ENCODE data around the gene S100A12. TPM values are rescaled to one million over a fixed set of nuclear protein-coding genes. Genes with fewer than 3 reads are reported as not detected.

S100A12 gene
- total RNA-seq, 1 experiment from 2014 or later: not detected

DNA sequence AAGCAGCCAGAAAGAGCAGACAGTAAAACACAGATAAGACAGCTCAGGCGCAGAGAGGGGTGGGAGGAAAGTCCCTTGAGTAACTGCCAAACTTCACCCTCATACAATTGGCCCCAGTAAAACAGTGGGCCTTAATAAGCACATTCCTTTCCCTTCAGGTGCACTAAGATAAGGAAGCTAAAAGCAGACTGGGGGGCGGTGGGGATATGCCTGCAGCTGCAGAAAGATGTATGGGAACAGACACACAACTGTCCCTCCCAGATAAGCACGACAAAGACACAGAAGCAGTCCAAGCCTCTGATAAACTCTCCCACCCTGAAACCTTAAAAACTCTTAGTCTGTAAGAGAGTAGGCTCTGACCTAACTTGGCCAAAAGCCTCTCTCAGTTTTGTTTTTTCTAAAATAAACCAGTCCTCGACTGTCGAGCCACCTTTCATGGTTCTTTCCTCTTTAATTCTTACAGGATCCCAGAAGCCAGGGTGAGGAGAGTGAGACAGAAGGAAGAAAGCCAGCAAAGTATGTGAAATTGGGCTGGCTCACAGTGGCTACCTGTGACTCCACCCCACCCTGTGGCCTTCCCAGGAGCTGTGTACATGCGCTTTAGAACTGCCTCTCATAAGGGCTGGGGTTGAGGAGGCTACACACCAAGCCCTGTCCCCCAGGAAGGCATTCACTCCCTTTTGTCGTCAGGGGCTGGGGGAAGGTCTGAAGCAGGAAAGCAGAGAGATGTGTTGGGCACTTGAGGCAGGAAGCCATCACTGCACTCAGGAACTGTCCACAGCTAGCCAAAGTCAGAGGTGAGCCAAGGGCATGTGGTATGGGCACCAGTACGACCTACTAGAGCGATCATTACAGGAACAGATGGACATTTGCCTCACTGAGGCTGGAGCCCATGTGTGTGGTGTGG lies 31.4 kb downstream of the S100A12 start:
- no peak overlapping the region for H3K9ac ChIP-seq (ENCODE audit: extremely low read depth, insufficient read length, low read length)
- no peaks in the 10 kb centered on the region; a peak in 1 of 7 replicates for H3K36me3 Mint-ChIP-seq (ENCODE audit: insufficient read depth in 1 of 3, low read depth in 3 of 3)
- no peaks in the 10 kb centered on the region for H3K79me2 ChIP-seq (ENCODE audit: insufficient read depth, low read length)
- no peak overlapping the region for H3T11ph ChIP-seq (ENCODE audit: low read length)
- H3K4me3 Mint-ChIP-seq: no peak overlapping the region
- H3K23ac ChIP-seq (ENCODE audit: insufficient read length, low read depth, low read length): no peak overlapping the region
- H3K56ac ChIP-seq (ENCODE audit: insufficient read length, low read depth, low read length): no peak overlapping the region
- H4K20me1 ChIP-seq (ENCODE audit: control insufficient read depth, insufficient read depth, insufficient read length): no peaks in the 10 kb centered on the region
- H2AK5ac ChIP-seq (ENCODE audit: insufficient read length, low read length): no peak overlapping the region
- no peak overlapping the region for H2BK5ac ChIP-seq (ENCODE audit: insufficient read length, low read length)
- no peaks in the 10 kb centered on the region for H3K27me3 ChIP-seq (ENCODE audit: insufficient read depth, low read length)
- WGBS (ENCODE audit: extremely low coverage, insufficient read length, low lambda C conversion rate): no CpG with 5 or more reads among the region's 9 CpGs
- no peak overlapping the region for H3K4me2 ChIP-seq (ENCODE audit: insufficient read depth, insufficient read length, low read length)
- no peak overlapping the region for H3K4ac ChIP-seq (ENCODE audit: low read depth, low read length)
- no peaks in the 10 kb centered on the region for H3K4me1 ChIP-seq (ENCODE audit: insufficient read depth, low read length)
- H3K27ac Mint-ChIP-seq: no peak overlapping the region; a peak in 1 of 7 replicates
- H3K79me1 ChIP-seq (ENCODE audit: insufficient read depth, low read depth, low read length, poor library complexity, severe bottlenecking): no peaks in the 10 kb centered on the region
- H2BK20ac ChIP-seq (ENCODE audit: low read depth, low read length, poor library complexity, severe bottlenecking): no peak overlapping the region
- H3K4me1 Mint-ChIP-seq: peaks cover 0 to 5% of the 10 kb centered on the region in 2 experiments; a peak in 2 of 4 replicates
- no peak overlapping the region for H3K27ac ChIP-seq (ENCODE audit: insufficient read length, low read depth, low read length)
- TF ChIP-seq CTCF (conservative IDR thresholded peaks at IDR 0.05): no peak
- H2BK15ac ChIP-seq (ENCODE audit: low read depth, low read length): no peak overlapping the region
- H3K23me2 ChIP-seq (ENCODE audit: insufficient read length, low read depth, low read length, poor library complexity, severe bottlenecking): no peaks in the 10 kb centered on the region
- H4K8ac ChIP-seq (replicated peaks; ENCODE audit: insufficient read length, low read depth, low read length): no peak overlapping the region
- no peak for DNase-seq
- no peak overlapping the region for H4K91ac ChIP-seq (ENCODE audit: insufficient read length, low read depth, low read length)
- no peaks in the 10 kb centered on the region for H3K9me3 Mint-ChIP-seq
- H2BK12ac ChIP-seq (ENCODE audit: insufficient read length, low read depth, low read length): no peak overlapping the region
- no peak overlapping the region for H2BK120ac ChIP-seq (ENCODE audit: low read depth, low read length, poor library complexity, severe bottlenecking)
- no peak overlapping the region for H3K14ac ChIP-seq (ENCODE audit: insufficient read depth, low read length)
- no peak overlapping the region for H2AFZ ChIP-seq (ENCODE audit: low read length)
- H3K27me3 Mint-ChIP-seq (ENCODE audit: low read depth): peaks cover 22% of the 10 kb centered on the region
- H3K9me3 ChIP-seq (ENCODE audit: control insufficient read depth, low read depth, low read length): no peaks in the 10 kb centered on the region
- H4K5ac ChIP-seq (ENCODE audit: insufficient read length, low read depth, low read length): no peak overlapping the region
- H3K18ac ChIP-seq (ENCODE audit: insufficient read length, low read depth, low read length): no peak overlapping the region

Measured in H9 (cell line).